Activated T-helper 2 cell treated with anti-CD3 and anti-CD28 coated beads, Interferon-gamma antibody, Interleukin-2, Interleukin-4, amounts not matched to agents 10 μg/mL and 5 μg/mL and 100 μg/mL, durations not matched to agents 14 hours and 24 hours and 36 hours (primary cell): ENCODE measurements around the gene TMEM198. TPM values are rescaled to one million over a fixed set of nuclear protein-coding genes. Genes with fewer than 3 reads are reported as not detected.
A peak's percentile ranks its signal among the peaks of the same experiment; 100 is the strongest.

Source experiments
- DNase-seq: peaks from one replicate; pipeline ENCODE4 v3.0.0; 2021; ENCODE audit warnings: low spot score
- H3K27ac Mint-ChIP-seq: one replicate; pipeline ENCODE4 v1.8.0; 2021; ENCODE audit warnings: mixed read lengths
- H3K27me3 Mint-ChIP-seq: one replicate; pipeline ENCODE4 v1.8.0; 2021; ENCODE audit warnings: low read depth, mixed read lengths
- H3K36me3 Mint-ChIP-seq: one replicate; pipeline ENCODE4 v1.8.0; 2021; ENCODE audit warnings: low read depth, mixed read lengths
- H3K4me1 Mint-ChIP-seq: one replicate; pipeline ENCODE4 v1.8.0; 2021; ENCODE audit warnings: low read depth, mixed read lengths
- H3K4me3 Mint-ChIP-seq: one replicate; pipeline ENCODE4 v1.8.0; 2021; ENCODE audit warnings: low read depth, mild to moderate bottlenecking, moderate library complexity, mixed read lengths
- H3K9me3 Mint-ChIP-seq: one replicate; pipeline ENCODE4 v1.8.0; 2021; ENCODE audit warnings: mixed read lengths
- intact Hi-C: fragments of 100-400 bp; cut with micrococcal nuclease; formaldehyde crosslinking; loops from one replicate; pipeline ENCODE4 v1.15.1; 2023
- total RNA-seq: library from RNA; stranded (reverse); gene quantifications from 2 replicates; pipeline ENCODE4 v1.2.3, GENCODE V29; 2022

TMEM198 gene
- total RNA-seq, 1 donor from 2014 or later = 4.9 TPM

GRCh38 chr2:219547621-219548020 lies 3.8 kb downstream of the TMEM198 start:
- intact Hi-C loops = loop anchor here (10.0 kb wide), 1 partner anchor 373 kb away; the partner anchor contains the start of genes CNPPD1, RETREG2 and SLC23A3
- Mint-ChIP-seq H3K36me3 (no peaks in the 10 kb centered on the region), H3K27ac (no peak overlapping the region), H3K4me3 (no peak overlapping the region), H3K9me3 (no peaks in the 10 kb centered on the region), H3K27me3 (peaks cover 26% of the 10 kb centered on the region), H3K4me1 (peaks cover 8% of the 10 kb centered on the region)
- no peak for DNase-seq

GRCh38 chr2:219548990-219549389 lies 5.2 kb downstream of the TMEM198 start:
- intact Hi-C loops = loop anchor here (10.0 kb wide), 1 partner anchor 374 kb away; the partner anchor contains the start of genes CNPPD1, RETREG2 and SLC23A3
- no peaks in the 10 kb centered on the region for H3K9me3 Mint-ChIP-seq
- no peak for DNase-seq
- H3K27me3 Mint-ChIP-seq = peaks cover 33% of the 10 kb centered on the region
- H3K36me3 Mint-ChIP-seq = no peaks in the 10 kb centered on the region
- H3K4me3 Mint-ChIP-seq = no peak overlapping the region
- no peak overlapping the region for H3K27ac Mint-ChIP-seq
- peaks cover 5% of the 10 kb centered on the region for H3K4me1 Mint-ChIP-seq

- Mint-ChIP-seq H3K4me3 (no peak overlapping the region), H3K27me3 (peaks cover 30% of the 10 kb centered on the region)
These were observed 5.8 kb downstream of the TMEM198 start for GRCh38 chr2:219549619-219550018.

GRCh38 chr2:219551441-219552381 lies 7.9 kb downstream of the TMEM198 start:
- Mint-ChIP-seq H3K36me3 (no peaks in the 10 kb centered on the region), H3K9me3 (no peaks in the 10 kb centered on the region), H3K4me1 (peaks cover 2% of the 10 kb centered on the region), H3K27ac (no peak overlapping the region), H3K27me3 (peaks cover 19% of the 10 kb centered on the region), H3K4me3 (peak overlapping the region; percentile 77)
- DNase-seq = no peak
- intact Hi-C loops = loop anchor here (1.0 kb wide), 2 partner anchors 8 to 46 kb away; partner anchors contain the start of genes CHPF and STK11IP

More at GRCh38 chr2:219549619-219550018, 5.8 kb downstream of the TMEM198 start:
- Mint-ChIP-seq H3K27ac (no peak overlapping the region), H3K36me3 (no peaks in the 10 kb centered on the region), H3K4me1 (peaks cover 2% of the 10 kb centered on the region), H3K9me3 (no peaks in the 10 kb centered on the region)
- intact Hi-C loops = loop anchor here (10.0 kb wide), 1 partner anchor 375 kb away; the partner anchor contains the start of genes CNPPD1, RETREG2 and SLC23A3
- no peak for DNase-seq

- intact Hi-C loops = loop anchor here (1.0 kb wide), 2 partner anchors 9 to 45 kb away; partner anchors contain the start of genes CHPF and STK11IP
- H3K4me1 Mint-ChIP-seq = peaks cover 2% of the 10 kb centered on the region
- H3K27me3 Mint-ChIP-seq = peaks cover 19% of the 10 kb centered on the region
- no peaks in the 10 kb centered on the region for H3K9me3 Mint-ChIP-seq
- H3K4me3 Mint-ChIP-seq = peak overlapping the region; percentile 77
- no peaks in the 10 kb centered on the region for H3K36me3 Mint-ChIP-seq
- DNase-seq = peak; percentile 75
- H3K27ac Mint-ChIP-seq = no peak overlapping the region
These were observed 8.7 kb downstream of the TMEM198 start for GRCh38 chr2:219552382-219553167.

GRCh38 chr2:219553168-219553417 lies 9.3 kb downstream of the TMEM198 start:
- H3K27me3 Mint-ChIP-seq = peaks cover 19% of the 10 kb centered on the region
- intact Hi-C loops = no loop called here
- no peaks in the 10 kb centered on the region for H3K9me3 Mint-ChIP-seq
- no peaks in the 10 kb centered on the region for H3K36me3 Mint-ChIP-seq
- H3K27ac Mint-ChIP-seq = no peak overlapping the region
- DNase-seq = no peak
- H3K4me1 Mint-ChIP-seq = peaks cover 2% of the 10 kb centered on the region
- no peak overlapping the region for H3K4me3 Mint-ChIP-seq

GRCh38 chr2:219553463-219553963 lies 9.7 kb downstream of the TMEM198 start:
- Mint-ChIP-seq H3K27me3 (peaks cover 19% of the 10 kb centered on the region), H3K9me3 (no peaks in the 10 kb centered on the region), H3K4me3 (peak overlapping the region; percentile 37), H3K27ac (no peak overlapping the region), H3K36me3 (no peaks in the 10 kb centered on the region), H3K4me1 (peaks cover 2% of the 10 kb centered on the region)
- DNase-seq = no peak
- intact Hi-C loops = no loop called here

GRCh38 chr2:219554350-219554749 lies 10.5 kb downstream of the TMEM198 start:
- Mint-ChIP-seq H3K4me3 (no peak overlapping the region), H3K27ac (no peak overlapping the region), H3K9me3 (no peaks in the 10 kb centered on the region), H3K36me3 (no peaks in the 10 kb centered on the region), H3K27me3 (peaks cover 19% of the 10 kb centered on the region), H3K4me1 (peaks cover 2% of the 10 kb centered on the region)
- intact Hi-C loops = no loop called here
- DNase-seq = no peak

GRCh38 chr2:219555956-219556355 lies 12.1 kb downstream of the TMEM198 start:
- Mint-ChIP-seq H3K9me3 (no peaks in the 10 kb centered on the region), H3K36me3 (no peaks in the 10 kb centered on the region), H3K27ac (no peak overlapping the region), H3K4me1 (peaks cover 2% of the 10 kb centered on the region), H3K27me3 (peaks cover 14% of the 10 kb centered on the region), H3K4me3 (no peak overlapping the region)
- no peak for DNase-seq
- intact Hi-C loops = no loop called here

GRCh38 chr2:219556413-219556812 lies 12.6 kb downstream of the TMEM198 start:
- H3K36me3 Mint-ChIP-seq = no peaks in the 10 kb centered on the region

GRCh38 chr2:219557320-219557719 lies 13.5 kb downstream of the TMEM198 start:
- Mint-ChIP-seq H3K4me3 (no peak overlapping the region), H3K27ac (no peak overlapping the region), H3K27me3 (peaks cover 9% of the 10 kb centered on the region), H3K9me3 (no peaks in the 10 kb centered on the region), H3K4me1 (no peaks in the 10 kb centered on the region), H3K36me3 (no peaks in the 10 kb centered on the region)
- DNase-seq = no peak
- intact Hi-C loops = no loop called here

More at GRCh38 chr2:219556413-219556812, 12.6 kb downstream of the TMEM198 start:
- DNase-seq = no peak
- no peaks in the 10 kb centered on the region for H3K9me3 Mint-ChIP-seq
- intact Hi-C loops = no loop called here
- H3K27me3 Mint-ChIP-seq = peaks cover 12% of the 10 kb centered on the region
- H3K27ac Mint-ChIP-seq = no peak overlapping the region
- peaks cover 2% of the 10 kb centered on the region for H3K4me1 Mint-ChIP-seq
- no peak overlapping the region for H3K4me3 Mint-ChIP-seq
